ENCODE data around the gene LMO2. TPM values are rescaled to one million over a fixed set of nuclear protein-coding genes. Genes with fewer than 3 reads are reported as not detected.

Gene LMO2
- total and polyA plus RNA-seq, 2 donors from 2014 or later, result 57.1 to 60.6 TPM

DNA sequence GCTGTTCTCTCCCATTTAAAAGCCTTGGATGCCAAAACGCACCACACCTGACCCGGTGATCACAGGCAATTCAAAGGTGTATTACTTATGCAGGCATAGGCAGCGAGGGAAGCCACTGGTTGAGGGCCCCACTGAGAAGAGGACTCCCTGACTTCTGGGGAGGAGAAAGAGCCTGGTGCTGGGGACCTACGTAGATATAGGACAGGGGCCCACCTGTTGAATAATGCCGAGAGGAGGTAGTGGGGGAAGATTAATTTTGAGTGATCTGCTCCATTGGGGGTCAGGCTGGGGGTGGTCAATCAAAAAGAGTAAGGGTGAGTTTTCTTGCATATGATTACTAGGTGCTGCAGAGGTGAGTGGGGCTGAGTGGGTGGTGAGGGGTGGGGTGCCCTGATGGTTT lies 7.8 kb downstream of the LMO2 start:
- DNase-seq (no peak), FAIRE-seq (no peak)
- H3K36me3 ChIP-seq (ENCODE audit: control insufficient read depth in 2 of 3, insufficient read depth in 3 of 3, low read length in 3 of 3), result no peaks in the 10 kb centered on the region
- no peak overlapping the region for H3K4me3 ChIP-seq (ENCODE audit: low read length in 3 of 3)
- no peak overlapping the region for H3K27ac ChIP-seq (ENCODE audit: low read depth in 2 of 2, low read length in 2 of 2)
- TF ChIP-seq, protein P1, sequence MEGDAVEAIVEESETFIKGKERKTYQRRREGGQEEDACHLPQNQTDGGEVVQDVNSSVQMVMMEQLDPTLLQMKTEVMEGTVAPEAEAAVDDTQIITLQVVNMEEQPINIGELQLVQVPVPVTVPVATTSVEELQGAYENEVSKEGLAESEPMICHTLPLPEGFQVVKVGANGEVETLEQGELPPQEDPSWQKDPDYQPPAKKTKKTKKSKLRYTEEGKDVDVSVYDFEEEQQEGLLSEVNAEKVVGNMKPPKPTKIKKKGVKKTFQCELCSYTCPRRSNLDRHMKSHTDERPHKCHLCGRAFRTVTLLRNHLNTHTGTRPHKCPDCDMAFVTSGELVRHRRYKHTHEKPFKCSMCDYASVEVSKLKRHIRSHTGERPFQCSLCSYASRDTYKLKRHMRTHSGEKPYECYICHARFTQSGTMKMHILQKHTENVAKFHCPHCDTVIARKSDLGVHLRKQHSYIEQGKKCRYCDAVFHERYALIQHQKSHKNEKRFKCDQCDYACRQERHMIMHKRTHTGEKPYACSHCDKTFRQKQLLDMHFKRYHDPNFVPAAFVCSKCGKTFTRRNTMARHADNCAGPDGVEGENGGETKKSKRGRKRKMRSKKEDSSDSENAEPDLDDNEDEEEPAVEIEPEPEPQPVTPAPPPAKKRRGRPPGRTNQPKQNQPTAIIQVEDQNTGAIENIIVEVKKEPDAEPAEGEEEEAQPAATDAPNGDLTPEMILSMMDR (IDR thresholded peaks at IDR 0.05; ENCODE audit: borderline replicate concordance, extremely low read depth, insufficient read depth), result no peak
- H3K9me3 ChIP-seq (ENCODE audit: control insufficient read depth in 2 of 3, insufficient read depth in 1 of 3, low read length in 3 of 3), result no peaks in the 10 kb centered on the region
- intact Hi-C loops (cut with DNase I), result no loop called here
- no peaks in the 10 kb centered on the region for H3K27me3 ChIP-seq (ENCODE audit: control insufficient read depth, insufficient read depth, low read length)
- no peak overlapping the region for H3K9ac ChIP-seq (ENCODE audit: low read length in 3 of 3)
- no peaks in the 10 kb centered on the region for H3K4me1 ChIP-seq (ENCODE audit: control insufficient read depth in 2 of 3, insufficient read depth in 2 of 3, low read depth in 1 of 3, low read length in 3 of 3)

DNA sequence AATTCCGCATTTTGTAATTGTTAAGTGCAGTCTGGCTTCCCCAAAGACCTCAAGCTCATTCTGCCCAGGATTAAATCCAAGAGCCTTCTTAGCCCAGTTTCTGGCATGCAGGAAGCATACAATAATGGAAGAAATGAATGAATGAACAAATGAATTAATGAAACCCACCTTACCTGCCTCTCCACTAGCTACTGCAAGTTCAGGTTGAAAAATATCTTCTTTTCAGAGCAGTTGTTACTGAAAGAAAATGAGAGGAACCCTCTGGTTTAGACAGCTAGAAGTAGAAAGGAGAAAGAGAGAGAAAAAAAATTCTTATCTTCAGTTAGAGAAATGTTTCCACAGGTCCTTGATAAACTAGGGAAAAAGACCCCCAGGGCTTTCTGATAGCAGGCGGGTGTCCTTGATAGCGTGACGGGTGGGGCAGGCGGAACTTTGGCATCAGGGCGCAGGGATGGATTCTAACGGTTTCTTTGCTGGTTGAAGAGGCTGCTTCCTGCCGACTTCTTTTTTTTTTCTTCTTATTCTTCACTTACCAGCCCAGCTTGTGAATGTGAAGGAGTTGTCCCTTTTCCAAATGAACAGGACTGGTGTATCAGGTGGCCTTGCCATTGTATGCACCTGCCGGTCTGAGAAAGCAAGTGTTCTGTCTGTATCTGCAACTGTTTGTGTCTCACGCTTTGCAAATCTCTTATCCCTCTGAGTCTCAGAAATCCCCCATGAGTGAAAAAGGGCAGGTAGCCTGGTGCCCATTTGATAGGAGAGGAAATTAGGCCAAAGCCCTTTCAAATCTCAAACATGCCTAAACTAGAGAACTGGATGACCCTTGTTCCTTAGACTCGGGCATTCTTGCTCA lies 10.0 kb downstream of the LMO2 start:
- intact Hi-C loops (cut with DNase I), result no loop called here
- no peak for FAIRE-seq
- H3K4me3 ChIP-seq (ENCODE audit: low read length in 3 of 3), result no peak overlapping the region
- TF ChIP-seq, protein P1 (IDR thresholded peaks at IDR 0.05; ENCODE audit: borderline replicate concordance, extremely low read depth, insufficient read depth), result no peak
- no peaks in the 10 kb centered on the region for H3K27me3 ChIP-seq (ENCODE audit: control insufficient read depth, insufficient read depth, low read length)
- no peak for DNase-seq
- no peaks in the 10 kb centered on the region for H3K4me1 ChIP-seq (ENCODE audit: control insufficient read depth in 2 of 3, insufficient read depth in 2 of 3, low read depth in 1 of 3, low read length in 3 of 3)
- H3K27ac ChIP-seq (ENCODE audit: low read depth in 2 of 2, low read length in 2 of 2), result no peak overlapping the region
- H3K36me3 ChIP-seq (ENCODE audit: control insufficient read depth in 2 of 3, insufficient read depth in 3 of 3, low read length in 3 of 3), result no peaks in the 10 kb centered on the region
- no peaks in the 10 kb centered on the region for H3K9me3 ChIP-seq (ENCODE audit: control insufficient read depth in 2 of 3, insufficient read depth in 1 of 3, low read length in 3 of 3)
- H3K9ac ChIP-seq (ENCODE audit: low read length in 3 of 3), result no peak overlapping the region

DNA sequence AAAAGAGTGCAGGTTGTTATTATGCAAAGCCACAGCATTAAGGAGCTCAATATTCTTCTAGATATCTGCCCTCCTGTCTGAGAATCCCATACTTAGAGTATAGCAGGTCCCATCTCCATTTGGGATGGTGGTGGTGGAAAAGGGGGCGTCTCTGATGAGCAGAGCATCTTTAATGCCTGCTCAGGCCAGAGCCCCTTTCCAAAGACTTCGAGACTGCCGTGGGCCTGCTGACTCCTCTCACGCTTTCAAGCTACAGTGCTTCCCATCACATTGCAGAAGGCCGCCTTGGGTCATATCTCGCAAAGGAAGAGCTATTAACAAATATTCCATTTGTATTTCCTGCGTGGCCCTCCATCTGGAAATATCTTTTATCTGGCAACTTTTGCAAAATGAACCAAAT lies 10.9 kb downstream of the LMO2 start:
- FAIRE-seq (no peak), DNase-seq (no peak)
- TF ChIP-seq, protein P1 (IDR thresholded peaks at IDR 0.05; ENCODE audit: borderline replicate concordance, extremely low read depth, insufficient read depth), result no peak
- intact Hi-C loops (cut with DNase I), result no loop called here
- no peaks in the 10 kb centered on the region for H3K27me3 ChIP-seq (ENCODE audit: control insufficient read depth, insufficient read depth, low read length)
- H3K9ac ChIP-seq (ENCODE audit: low read length in 3 of 3), result no peak overlapping the region
- H3K9me3 ChIP-seq (ENCODE audit: control insufficient read depth in 2 of 3, insufficient read depth in 1 of 3, low read length in 3 of 3), result no peaks in the 10 kb centered on the region
- H3K36me3 ChIP-seq (ENCODE audit: control insufficient read depth in 2 of 3, insufficient read depth in 3 of 3, low read length in 3 of 3), result no peaks in the 10 kb centered on the region
- H3K4me1 ChIP-seq (ENCODE audit: control insufficient read depth in 2 of 3, insufficient read depth in 2 of 3, low read depth in 1 of 3, low read length in 3 of 3), result no peaks in the 10 kb centered on the region
- no peak overlapping the region for H3K4me3 ChIP-seq (ENCODE audit: low read length in 3 of 3)
- H3K27ac ChIP-seq (ENCODE audit: low read depth in 2 of 2, low read length in 2 of 2), result no peak overlapping the region

Measured in kidney (tissue), 14 donors.